Stimulated activated memory B cell treated with anti-CD40 and anti-IgM and Interleukin-4, amounts not matched to agents 10 μg/mL and 1 μg/mL and 100 μg/mL, for 72 hours (primary cell): ENCODE data around the gene FILIP1L.
A peak's percentile ranks its signal among the peaks of the same experiment; 100 is the strongest.

ENCODE experiments used
- ATAC-seq: fragments of 150-1000 bp; cut with Tn5 transposase; 2 replicates; pipeline ENCODE4 v1.10.0; 2021
- H3K27ac Mint-ChIP-seq: one replicate; pipeline ENCODE4 v1.8.0; 2022; ENCODE audit warnings: mild to moderate bottlenecking, mixed read lengths
- H3K27me3 Mint-ChIP-seq: one replicate; pipeline ENCODE4 v1.8.0; 2022; ENCODE audit warnings: mixed read lengths
- H3K36me3 Mint-ChIP-seq: one replicate; pipeline ENCODE4 v1.8.0; 2022; ENCODE audit warnings: mixed read lengths
- H3K4me1 Mint-ChIP-seq: one replicate; pipeline ENCODE4 v1.8.0; 2022; ENCODE audit warnings: mixed read lengths
- H3K4me3 Mint-ChIP-seq: one replicate; pipeline ENCODE4 v1.8.0; 2022; ENCODE audit warnings: mild to moderate bottlenecking, moderate library complexity, mixed read lengths
- H3K9me3 Mint-ChIP-seq: one replicate; pipeline ENCODE4 v1.8.0; 2022; ENCODE audit warnings: mixed read lengths

Gene FILIP1L

DNA sequence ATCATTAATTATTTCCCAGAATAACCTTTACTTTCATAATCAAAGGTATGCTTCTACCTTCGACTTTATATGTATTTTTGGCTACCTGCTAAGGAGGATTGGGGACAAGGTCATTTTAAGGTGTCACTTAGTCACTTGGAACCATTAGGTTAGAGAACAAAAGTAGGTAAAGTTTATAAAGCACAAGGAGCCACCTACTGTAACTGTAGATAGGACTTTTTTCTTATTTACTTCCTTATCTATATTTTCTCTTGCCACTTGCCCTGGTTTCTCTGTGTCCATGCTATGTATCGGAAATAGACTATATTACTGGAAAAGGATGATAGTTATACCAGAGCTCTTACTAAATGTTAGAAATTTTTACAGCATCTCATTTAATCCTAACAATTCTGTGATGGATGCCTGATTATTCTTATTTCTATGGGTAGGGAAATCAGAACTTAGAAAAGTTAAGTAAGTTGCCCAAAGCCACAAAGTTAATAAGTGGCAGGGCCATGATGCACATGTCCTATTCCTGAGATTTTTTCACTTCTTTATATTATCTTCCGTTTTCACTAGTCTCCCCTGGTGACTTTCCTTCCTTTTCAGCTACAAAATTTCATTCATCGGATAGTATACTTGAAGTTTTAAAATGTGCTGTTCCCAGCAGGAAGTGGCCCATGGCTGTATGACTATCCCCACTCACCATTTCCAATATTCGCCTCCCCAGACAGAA, 164.2 kb downstream of the FILIP1L start:
- Mint-ChIP-seq H3K27me3 (no peaks in the 10 kb centered on the region), H3K9me3 (no peaks in the 10 kb centered on the region), H3K4me3 (no peak overlapping the region), H3K36me3 (peaks cover 9% of the 10 kb centered on the region), H3K27ac (peak overlapping the region; percentile 19), H3K4me1 (peaks cover 12% of the 10 kb centered on the region)
- ATAC-seq: no peak

DNA sequence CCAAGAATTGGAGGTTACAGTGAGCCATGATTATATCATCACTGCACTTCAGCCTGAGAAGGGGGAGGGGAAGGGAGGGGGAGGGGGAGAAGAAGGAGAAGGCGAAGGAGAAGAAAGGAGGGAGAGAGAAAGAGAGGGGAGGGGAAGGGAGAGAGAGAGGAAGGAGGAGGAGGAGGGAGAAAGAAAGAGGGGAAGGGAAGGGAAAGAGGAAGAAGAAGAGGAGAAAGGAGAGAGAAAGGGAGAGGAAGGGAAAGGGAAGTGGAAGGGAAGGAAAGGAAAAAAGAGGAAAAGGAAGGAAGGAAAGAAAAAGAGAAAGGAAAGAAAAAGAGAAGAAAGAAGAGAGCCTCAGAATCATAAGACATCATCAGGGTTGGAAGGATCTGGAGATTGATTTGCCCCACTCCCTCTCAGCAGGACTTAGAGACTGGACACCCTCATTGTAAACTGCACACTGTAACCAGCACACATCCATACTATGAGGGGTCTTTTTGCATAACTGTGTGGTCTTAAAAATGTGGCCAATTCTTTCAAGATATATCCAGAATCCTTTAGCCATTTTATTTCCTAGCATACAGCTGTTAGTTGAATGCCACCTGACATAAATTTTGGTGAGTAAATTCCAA, 165.7 kb downstream of the FILIP1L start:
- no peak for ATAC-seq
- Mint-ChIP-seq H3K27ac (no peak overlapping the region), H3K27me3 (no peaks in the 10 kb centered on the region), H3K9me3 (no peaks in the 10 kb centered on the region), H3K4me3 (no peak overlapping the region), H3K4me1 (peaks cover 12% of the 10 kb centered on the region), H3K36me3 (peaks cover 9% of the 10 kb centered on the region)

DNA sequence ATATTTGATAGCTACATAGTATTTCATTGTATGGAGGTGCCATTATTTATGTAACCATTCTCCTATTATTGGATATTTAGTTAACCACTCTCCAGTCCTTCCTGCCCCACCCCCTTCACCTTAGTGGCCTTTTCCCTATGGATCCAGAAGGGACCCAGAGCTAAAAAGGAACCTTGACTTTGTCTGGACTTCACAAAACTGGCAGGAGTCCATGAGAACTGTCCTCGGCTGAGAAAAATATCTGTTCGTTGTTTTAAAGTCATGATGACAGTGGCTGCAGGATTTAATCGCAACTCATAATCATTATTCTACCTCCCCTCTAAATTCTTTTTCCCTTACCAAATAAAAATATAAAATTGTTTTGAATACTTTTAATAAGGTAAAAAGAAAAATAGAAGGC, 166.9 kb downstream of the FILIP1L start:
- peaks cover 14% of the 10 kb centered on the region for H3K36me3 Mint-ChIP-seq
- H3K4me3 Mint-ChIP-seq: no peak overlapping the region
- H3K27me3 Mint-ChIP-seq: no peaks in the 10 kb centered on the region
- peaks cover 12% of the 10 kb centered on the region for H3K4me1 Mint-ChIP-seq
- no peak overlapping the region for H3K27ac Mint-ChIP-seq
- no peak for ATAC-seq
- H3K9me3 Mint-ChIP-seq: no peaks in the 10 kb centered on the region

DNA sequence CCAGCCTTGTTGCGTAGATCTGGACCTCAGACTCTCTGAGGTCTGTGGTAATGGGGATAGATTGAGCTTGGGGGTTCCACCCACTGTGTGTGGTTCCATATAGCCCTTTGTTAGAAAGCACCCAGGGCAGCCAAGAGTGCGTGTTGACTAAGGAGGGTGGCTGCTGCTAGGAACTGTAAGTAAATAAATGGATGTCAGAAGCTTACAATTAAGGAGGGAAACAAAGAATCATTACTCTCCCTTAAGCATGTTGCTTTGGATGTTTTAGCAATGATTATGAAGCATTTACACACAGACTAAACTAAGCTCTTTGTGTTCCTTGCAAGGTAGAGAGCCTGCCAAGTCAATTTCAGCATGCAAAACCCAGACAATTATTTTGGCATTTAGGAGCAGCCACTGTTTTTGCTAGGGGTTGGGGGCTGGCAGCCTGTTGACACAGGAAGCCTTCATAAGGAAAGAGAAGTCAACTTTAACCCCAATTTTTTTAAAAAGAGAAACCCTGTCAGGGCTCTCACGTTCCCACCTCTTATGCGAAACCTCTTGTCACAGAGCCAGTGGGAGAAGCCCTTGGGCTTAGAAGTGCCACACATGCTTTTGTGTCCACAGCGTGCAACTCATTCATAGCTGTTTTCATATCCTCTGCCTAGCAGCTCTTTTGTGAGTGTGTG, 168.8 kb downstream of the FILIP1L start:
- Mint-ChIP-seq H3K9me3 (no peaks in the 10 kb centered on the region), H3K4me1 (peaks cover 5% of the 10 kb centered on the region), H3K4me3 (no peak overlapping the region), H3K27ac (no peak overlapping the region), H3K36me3 (peaks cover 11% of the 10 kb centered on the region), H3K27me3 (no peaks in the 10 kb centered on the region)
- no peak for ATAC-seq

DNA sequence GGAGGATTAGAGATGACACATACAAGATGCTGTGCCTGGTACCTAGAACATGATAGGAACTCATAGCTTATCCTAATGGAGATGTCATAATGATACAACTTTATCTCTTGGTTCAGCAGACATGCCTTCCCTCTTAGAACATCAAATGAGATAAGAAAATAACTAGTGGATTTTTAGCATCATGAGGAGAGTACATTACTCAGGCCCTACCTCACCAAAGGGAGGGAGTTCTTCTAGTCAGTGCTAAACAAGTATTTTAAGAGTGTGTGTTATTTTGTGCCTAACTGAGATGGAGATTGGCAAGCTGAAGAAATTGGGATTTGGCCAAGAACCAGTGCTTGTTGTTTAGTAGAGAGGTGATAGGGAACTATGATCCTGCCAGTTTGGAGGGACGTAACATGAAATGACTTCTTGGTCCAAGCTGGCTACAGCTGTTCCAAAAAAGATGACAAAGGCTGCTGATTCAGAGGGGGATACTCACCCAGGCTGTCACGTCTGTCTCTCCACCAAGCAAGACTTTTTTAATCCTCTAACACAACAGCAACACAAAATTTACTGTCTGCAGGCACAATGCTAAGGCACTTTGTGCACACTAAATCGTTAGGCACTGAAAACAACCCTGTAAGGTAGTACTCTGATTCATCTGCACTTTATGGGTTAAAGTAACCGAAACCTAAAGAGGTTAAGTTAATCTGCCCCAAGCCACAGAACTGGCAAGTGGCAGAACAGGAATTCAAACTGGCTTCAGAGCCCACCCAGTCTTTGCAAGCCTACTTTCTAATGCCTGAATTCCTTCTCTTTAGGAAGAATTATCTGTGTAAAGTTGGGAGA, 170.2 kb downstream of the FILIP1L start:
- no peaks in the 10 kb centered on the region for H3K9me3 Mint-ChIP-seq
- H3K36me3 Mint-ChIP-seq: peaks cover 8% of the 10 kb centered on the region
- no peak for ATAC-seq
- H3K4me1 Mint-ChIP-seq: peaks cover 9% of the 10 kb centered on the region
- H3K4me3 Mint-ChIP-seq: no peak overlapping the region
- no peaks in the 10 kb centered on the region for H3K27me3 Mint-ChIP-seq
- no peak overlapping the region for H3K27ac Mint-ChIP-seq

DNA sequence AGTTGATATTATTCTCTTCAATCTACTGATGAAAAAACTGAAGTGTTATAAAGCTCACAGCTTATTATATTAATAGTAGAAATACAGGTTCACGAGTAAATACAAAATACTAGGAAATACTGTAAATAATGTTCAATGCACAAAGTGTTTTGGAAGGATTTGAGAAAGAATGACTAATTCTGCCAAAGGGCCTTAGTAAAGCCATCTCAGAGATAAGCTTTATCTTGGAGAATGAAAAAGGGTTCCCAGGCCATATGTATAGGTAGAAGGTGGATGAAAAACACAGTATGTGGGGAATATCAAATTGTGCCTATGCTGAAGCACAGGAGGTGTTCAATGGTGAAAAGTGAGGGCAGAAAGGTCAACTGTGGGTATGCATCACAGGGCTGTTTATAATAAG, 173.1 kb downstream of the FILIP1L start:
- Mint-ChIP-seq H3K36me3 (peaks cover 8% of the 10 kb centered on the region), H3K4me1 (peaks cover 31% of the 10 kb centered on the region), H3K27ac (no peak overlapping the region), H3K9me3 (no peaks in the 10 kb centered on the region), H3K27me3 (no peaks in the 10 kb centered on the region), H3K4me3 (no peak overlapping the region)
- no peak for ATAC-seq

DNA sequence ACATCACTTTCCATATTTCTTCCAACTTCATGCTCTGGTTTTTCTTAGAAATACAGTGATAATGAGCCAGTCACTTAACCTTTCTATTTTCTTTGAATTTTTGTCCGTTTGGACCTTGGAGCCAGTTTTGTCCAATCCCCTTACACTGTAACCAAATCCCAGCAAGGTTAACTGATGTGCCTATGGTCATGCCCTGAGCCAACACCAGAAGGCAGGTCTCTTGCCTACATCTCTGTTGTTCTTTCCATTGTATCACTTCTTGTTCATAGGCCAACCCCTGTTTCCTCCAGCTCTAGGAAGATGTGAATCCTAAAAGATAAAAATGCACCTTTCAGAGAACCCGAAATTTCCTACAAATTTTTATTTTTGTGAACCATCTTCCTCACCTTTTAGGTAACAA, 174.0 kb downstream of the FILIP1L start:
- no peak overlapping the region for H3K27ac Mint-ChIP-seq
- no peak for ATAC-seq
- no peak overlapping the region for H3K4me3 Mint-ChIP-seq
- no peaks in the 10 kb centered on the region for H3K27me3 Mint-ChIP-seq
- H3K36me3 Mint-ChIP-seq: peaks cover 8% of the 10 kb centered on the region
- peaks cover 31% of the 10 kb centered on the region for H3K4me1 Mint-ChIP-seq
- H3K9me3 Mint-ChIP-seq: no peaks in the 10 kb centered on the region

DNA sequence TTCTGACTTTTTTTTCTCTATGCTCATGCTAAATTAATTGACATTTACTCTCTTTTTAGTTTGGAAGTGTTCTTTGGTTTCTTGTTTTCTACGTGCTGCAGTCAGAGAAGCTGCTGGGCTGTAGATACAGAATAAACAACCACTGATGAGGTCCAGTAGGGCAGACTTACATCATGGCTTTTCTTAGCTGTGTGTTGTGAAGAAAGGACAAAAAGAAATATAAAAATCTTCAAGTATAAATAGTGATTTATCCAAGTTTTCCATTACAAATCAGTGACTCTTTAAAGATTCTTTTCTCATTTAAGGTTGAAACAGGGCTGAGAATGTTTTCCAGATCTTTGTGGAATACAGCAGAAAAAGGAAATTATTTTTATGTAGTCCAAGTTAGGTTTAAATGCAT, 174.4 kb downstream of the FILIP1L start:
- Mint-ChIP-seq H3K4me1 (peaks cover 31% of the 10 kb centered on the region), H3K27ac (no peak overlapping the region), H3K4me3 (no peak overlapping the region), H3K36me3 (peaks cover 8% of the 10 kb centered on the region), H3K27me3 (no peaks in the 10 kb centered on the region), H3K9me3 (no peaks in the 10 kb centered on the region)
- ATAC-seq: no peak

DNA sequence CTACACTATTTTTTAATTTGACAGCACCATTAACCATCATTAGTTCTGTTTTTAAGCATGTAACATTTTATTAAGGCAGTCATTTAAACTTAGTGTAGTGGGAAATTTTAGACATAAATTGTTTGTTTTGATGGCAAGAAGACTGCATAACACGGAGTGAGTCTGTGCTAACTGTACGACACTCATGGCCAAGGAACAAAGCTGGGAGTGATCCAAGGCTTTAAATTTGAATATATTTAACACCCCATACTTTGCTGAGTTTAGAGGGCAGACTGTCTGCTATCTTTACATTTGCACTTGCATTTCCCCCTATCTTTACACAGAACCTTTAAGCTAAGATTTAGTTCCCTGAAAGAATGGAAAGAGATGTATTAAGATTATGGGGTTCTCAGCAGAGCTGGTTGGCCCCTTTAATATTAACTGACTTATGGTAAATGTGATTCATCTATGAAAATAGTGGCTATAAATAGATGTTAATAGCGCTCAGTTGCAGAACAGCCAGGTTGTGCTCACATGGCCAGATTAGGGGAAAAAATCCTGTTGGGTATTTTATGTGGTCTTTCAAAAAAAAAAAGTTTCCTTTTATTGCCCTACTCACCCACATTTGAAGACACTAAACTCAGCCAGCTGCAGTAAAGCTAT, 175.9 kb downstream of the FILIP1L start:
- peak overlapping the region; percentile 89 for H3K27ac Mint-ChIP-seq
- peak overlapping the region; percentile 74 for H3K4me3 Mint-ChIP-seq
- H3K9me3 Mint-ChIP-seq: no peaks in the 10 kb centered on the region
- H3K4me1 Mint-ChIP-seq: peaks cover 31% of the 10 kb centered on the region
- ATAC-seq: peak; percentile 54
- H3K36me3 Mint-ChIP-seq: peaks cover 13% of the 10 kb centered on the region
- no peaks in the 10 kb centered on the region for H3K27me3 Mint-ChIP-seq

DNA sequence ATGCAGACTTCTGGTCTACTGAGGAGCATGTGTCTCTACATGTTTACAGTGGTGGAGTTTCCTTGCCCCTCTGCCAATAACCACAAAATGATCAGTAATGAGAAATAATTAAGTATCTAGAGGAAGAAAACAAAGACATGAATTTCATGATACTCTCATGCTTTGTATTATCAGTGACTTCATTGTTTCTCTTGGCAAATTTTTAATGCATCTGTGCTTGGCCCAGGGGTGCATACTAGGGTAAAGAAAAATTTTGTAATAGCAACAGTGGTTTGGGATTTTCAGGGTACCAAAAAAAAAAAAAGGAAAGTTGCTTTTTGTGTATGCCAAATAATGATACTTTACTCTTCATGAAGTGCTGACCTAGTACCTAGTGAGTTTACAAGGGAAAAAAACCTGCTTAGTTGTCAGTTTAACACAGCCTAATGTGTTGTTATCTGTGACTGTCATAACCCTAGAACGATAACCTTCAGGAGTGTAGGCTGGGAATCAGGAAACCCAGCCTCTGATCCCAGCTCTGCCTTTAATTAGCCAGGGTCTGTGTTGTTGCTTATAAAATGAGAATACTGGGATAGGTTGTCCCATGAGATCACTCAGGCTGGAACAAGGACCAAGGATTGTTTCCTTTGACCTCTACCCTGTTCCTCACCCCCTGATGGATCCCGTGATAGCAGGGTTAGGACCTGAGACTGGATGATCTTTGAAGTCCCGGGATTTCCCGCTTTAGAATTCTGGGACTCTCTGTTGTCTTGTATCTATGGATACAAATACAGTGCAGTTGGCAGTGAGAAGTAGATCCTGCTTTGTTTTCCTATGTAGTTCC, 179.1 kb downstream of the FILIP1L start:
- Mint-ChIP-seq H3K27ac (no peak overlapping the region), H3K36me3 (peaks cover 8% of the 10 kb centered on the region), H3K4me3 (no peak overlapping the region), H3K9me3 (no peaks in the 10 kb centered on the region), H3K4me1 (peaks cover 27% of the 10 kb centered on the region), H3K27me3 (no peaks in the 10 kb centered on the region)
- no peak for ATAC-seq

DNA sequence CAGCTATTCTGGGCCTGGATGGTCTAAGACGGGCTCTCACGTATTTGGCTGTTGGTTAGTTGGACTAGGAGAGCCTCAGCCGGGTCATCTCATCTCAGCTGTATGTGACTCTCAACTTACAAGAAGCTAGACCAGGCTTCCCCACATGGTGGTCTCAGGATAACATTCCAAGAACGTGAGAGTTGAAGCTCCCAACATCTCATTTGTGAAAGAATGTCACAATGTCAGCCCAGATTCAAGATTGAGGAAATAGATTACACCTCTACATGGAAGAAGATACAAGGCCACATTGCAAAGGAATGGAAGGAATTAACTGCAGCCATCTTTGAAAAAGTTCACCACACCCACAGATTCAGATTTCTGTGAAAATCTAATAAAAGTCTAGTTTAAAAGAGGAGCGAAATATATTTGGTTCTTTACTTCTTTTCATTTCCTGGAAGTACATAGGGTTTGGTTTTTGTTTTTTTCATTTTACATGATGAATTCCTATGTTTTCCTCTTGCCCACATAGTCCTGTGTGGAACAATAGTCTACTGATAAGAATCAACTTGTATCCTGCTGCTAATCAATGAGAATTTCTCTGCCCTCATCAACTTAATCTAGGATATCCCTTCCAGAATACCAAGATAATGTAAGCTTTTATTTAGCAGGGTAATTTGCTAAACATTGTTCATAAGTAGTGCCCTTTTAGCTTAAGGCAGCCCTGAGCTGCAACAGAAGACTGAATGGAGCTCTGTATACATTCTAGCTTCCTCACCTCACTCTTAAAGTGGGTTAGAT, 180.1 kb downstream of the FILIP1L start:
- Mint-ChIP-seq H3K9me3 (no peaks in the 10 kb centered on the region), H3K36me3 (peaks cover 8% of the 10 kb centered on the region), H3K4me3 (no peak overlapping the region), H3K27me3 (no peaks in the 10 kb centered on the region), H3K4me1 (peaks cover 22% of the 10 kb centered on the region), H3K27ac (no peak overlapping the region)
- no peak for ATAC-seq

DNA sequence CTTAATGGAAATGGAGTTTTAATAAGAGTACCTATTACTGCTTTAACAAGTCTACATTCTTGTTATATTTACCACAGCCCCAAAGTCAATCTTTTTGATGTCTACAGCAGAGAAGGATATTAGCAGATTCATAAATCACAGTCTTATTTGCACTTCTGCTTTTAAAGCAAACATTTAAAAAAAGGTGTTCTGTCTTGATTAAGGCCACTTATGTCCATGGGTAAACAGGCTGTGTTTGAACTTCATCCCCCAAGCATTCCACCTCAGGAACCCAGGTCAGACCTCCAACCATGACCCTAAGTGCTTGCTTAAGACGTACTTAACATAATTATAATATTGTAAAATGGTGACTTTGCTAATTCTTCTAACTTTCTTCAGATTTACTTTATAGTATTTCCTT, 183.2 kb downstream of the FILIP1L start:
- Mint-ChIP-seq H3K27ac (no peak overlapping the region), H3K4me1 (no peaks in the 10 kb centered on the region), H3K4me3 (no peak overlapping the region), H3K9me3 (no peaks in the 10 kb centered on the region), H3K27me3 (no peaks in the 10 kb centered on the region), H3K36me3 (peaks cover 14% of the 10 kb centered on the region)
- ATAC-seq: no peak

DNA sequence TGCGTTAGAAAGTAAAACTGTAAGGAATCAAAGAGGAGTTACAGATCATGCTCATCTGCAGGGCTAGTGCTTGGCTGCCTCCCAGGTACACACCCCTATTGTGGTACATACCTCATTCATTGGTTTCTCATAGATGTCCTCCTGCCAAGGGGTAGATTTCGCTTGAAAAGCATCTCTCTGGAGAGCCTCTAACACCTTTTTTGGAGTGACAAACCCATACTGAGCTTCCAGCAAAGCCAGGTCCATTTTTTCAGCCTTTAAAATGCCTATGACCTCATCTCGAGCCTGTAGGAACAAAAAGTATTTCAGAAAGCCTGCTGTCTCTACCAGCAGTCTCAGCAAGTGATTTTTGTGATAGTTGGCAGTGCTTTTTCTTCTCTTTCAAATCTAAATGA, 184.6 kb downstream of the FILIP1L start:
- peaks cover 18% of the 10 kb centered on the region for H3K36me3 Mint-ChIP-seq
- ATAC-seq: no peak
- no peak overlapping the region for H3K27ac Mint-ChIP-seq
- H3K4me3 Mint-ChIP-seq: no peak overlapping the region
- H3K27me3 Mint-ChIP-seq: no peaks in the 10 kb centered on the region
- no peaks in the 10 kb centered on the region for H3K9me3 Mint-ChIP-seq
- no peaks in the 10 kb centered on the region for H3K4me1 Mint-ChIP-seq
